CD4-positive, alpha-beta T cell (primary cell): ENCODE measurements around the gene USF2. TPM values are rescaled to one million over a fixed set of nuclear protein-coding genes. Genes with fewer than 3 reads are reported as not detected.

ENCODE experiments used
- ATAC-seq: fragments of 200-7000 bp; cut with Tn5 transposase; one replicate; pipeline ENCODE4 v1.10.0; 2022; ENCODE audit warnings: mild to moderate bottlenecking; ENCODE audit not compliant: poor library complexity
- CTCF ChIA-PET: fragments of 350-600 bp; sonication (Branson Sonifier 250); formaldehyde crosslinking; loops from one replicate; lab custom pipeline; 2021; ENCODE audit warnings: antibody characterized with exemption, inconsistent platforms; lab: Charles Lee
- POLR2A ChIA-PET: fragments of 350-600 bp; sonication (Branson Sonifier 250); formaldehyde crosslinking; loops from one replicate; lab custom pipeline; 2021; ENCODE audit warnings: antibody characterized with exemption, inconsistent platforms; lab: Charles Lee
- DNase-seq, 14 experiments: peaks; one replicate each; pipeline ENCODE4 v3.0.0-alpha.2; 2013 to 2020; ENCODE audit warnings: mixed read lengths in 2 of 14
- H3K27ac ChIP-seq, 2 donors: one replicate each; pipeline versions ENCODE4 v1.5.1 to v1.7.0; 2013; ENCODE audit warnings: low read length in 2 of 2, low read depth in 1 of 2, mild to moderate bottlenecking in 1 of 2
- H3K27me3 ChIP-seq, 2 experiments: 1 replicate in 1 of 2; 2 replicates in 1 of 2; pipeline versions ENCODE4 v1.6.1 to v1.7.0; 2013; ENCODE audit warnings: low read length in 2 of 2, control low read depth in 1 of 2, mild to moderate bottlenecking in 1 of 2, moderate library complexity in 1 of 2; ENCODE audit not compliant: insufficient read depth in 2 of 2, control insufficient read depth in 1 of 2
- H3K36me3 ChIP-seq: one replicate; pipeline ENCODE4 v1.6.1; 2013; ENCODE audit warnings: low read length, control low read depth; ENCODE audit not compliant: insufficient read depth
- H3K4me1 ChIP-seq: one replicate; pipeline ENCODE4 v1.6.1; 2013; ENCODE audit warnings: low read length, control low read depth; ENCODE audit not compliant: insufficient read depth
- H3K4me3 ChIP-seq: one replicate; pipeline ENCODE4 v1.5.1; 2013; ENCODE audit warnings: mild to moderate bottlenecking, low read length, moderate library complexity
- H3K9me3 ChIP-seq, 2 experiments: 1 replicate in 1 of 2; 2 replicates in 1 of 2; pipeline versions ENCODE4 v1.6.1 to v1.7.0; 2013; ENCODE audit warnings: low read length in 2 of 2, mild to moderate bottlenecking in 2 of 2, control low read depth in 1 of 2, moderate library complexity in 1 of 2; ENCODE audit not compliant: control insufficient read depth in 1 of 2, insufficient read depth in 1 of 2
- H3K27ac Mint-ChIP-seq: one replicate; pipeline ENCODE4 v1.8.0; 2020; ENCODE audit warnings: mixed read lengths
- H3K27me3 Mint-ChIP-seq: one replicate; pipeline ENCODE4 v1.8.0; 2021; ENCODE audit warnings: mixed read lengths
- H3K36me3 Mint-ChIP-seq: one replicate; pipeline ENCODE4 v1.8.0; 2021; ENCODE audit warnings: low read depth, mixed read lengths
- H3K4me1 Mint-ChIP-seq: one replicate; pipeline ENCODE4 v1.8.0; 2021; ENCODE audit warnings: low read depth, mixed read lengths
- H3K4me3 Mint-ChIP-seq: one replicate; pipeline ENCODE4 v1.8.0; 2020; ENCODE audit warnings: mild to moderate bottlenecking, mixed read lengths
- H3K9me3 Mint-ChIP-seq: one replicate; pipeline ENCODE4 v1.8.0; 2020; ENCODE audit warnings: mixed read lengths
- intact Hi-C, 2 experiments: fragments of 100-400 bp; cut with DNase I in 1 of 2; cut with micrococcal nuclease in 1 of 2; formaldehyde crosslinking; loops; one replicate each; pipeline versions ENCODE4 v1.15.1 to v1.9.0; 2023 to 2025; cut with DNase I, micrococcal nuclease
- total RNA-seq, 174 experiments: library from RNA in 2 of 174; stranded (reverse) in 2 of 174; gene quantifications; one replicate each; pipeline ENCODE4 v1.2.3 and lab custom pipeline; 2021 to 2026
- TF ChIP-seq, protein P1 (sequence below): fragments of 200-600 bp; IDR thresholded peaks from one replicate; pipeline ENCODE4 v1.8.0; 2022; ENCODE audit warnings: antibody characterized with exemption, mild to moderate bottlenecking

Gene USF2
- total RNA-seq, 2 experiments from 2014 or later, result 335 to 344 TPM

DNA sequence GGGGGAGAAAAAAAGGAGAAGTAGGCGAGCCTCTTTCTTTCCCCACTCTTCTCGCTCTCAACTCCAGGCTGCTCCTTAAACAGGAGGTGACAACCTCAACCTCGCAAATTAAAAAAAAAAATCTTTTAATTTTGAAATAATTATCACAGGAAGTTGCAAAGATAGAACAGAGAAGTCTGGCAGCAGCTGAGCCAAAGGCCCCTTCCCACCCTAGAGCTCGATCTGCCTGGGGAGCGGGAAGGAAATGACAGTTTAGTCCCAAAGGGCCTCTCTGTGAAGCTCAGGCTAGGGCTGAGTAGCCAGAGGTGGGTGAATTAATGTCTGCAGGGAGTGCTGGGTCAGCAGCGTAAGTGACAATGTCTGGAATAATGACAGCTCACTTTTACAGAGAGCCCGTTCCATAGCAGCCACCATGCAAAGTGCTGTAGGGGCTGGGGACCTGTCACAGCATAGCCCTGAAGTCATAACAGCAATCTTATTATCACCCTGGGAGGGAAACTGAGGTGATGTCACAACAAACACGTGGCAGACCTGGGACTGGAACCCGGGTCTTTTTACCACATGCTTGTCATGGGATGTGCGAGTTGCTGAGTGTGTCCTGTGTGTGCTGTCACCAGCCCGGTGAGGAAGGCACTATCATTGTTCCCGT, 51.4 kb downstream of the USF2 start:
- TF ChIP-seq, protein P1, sequence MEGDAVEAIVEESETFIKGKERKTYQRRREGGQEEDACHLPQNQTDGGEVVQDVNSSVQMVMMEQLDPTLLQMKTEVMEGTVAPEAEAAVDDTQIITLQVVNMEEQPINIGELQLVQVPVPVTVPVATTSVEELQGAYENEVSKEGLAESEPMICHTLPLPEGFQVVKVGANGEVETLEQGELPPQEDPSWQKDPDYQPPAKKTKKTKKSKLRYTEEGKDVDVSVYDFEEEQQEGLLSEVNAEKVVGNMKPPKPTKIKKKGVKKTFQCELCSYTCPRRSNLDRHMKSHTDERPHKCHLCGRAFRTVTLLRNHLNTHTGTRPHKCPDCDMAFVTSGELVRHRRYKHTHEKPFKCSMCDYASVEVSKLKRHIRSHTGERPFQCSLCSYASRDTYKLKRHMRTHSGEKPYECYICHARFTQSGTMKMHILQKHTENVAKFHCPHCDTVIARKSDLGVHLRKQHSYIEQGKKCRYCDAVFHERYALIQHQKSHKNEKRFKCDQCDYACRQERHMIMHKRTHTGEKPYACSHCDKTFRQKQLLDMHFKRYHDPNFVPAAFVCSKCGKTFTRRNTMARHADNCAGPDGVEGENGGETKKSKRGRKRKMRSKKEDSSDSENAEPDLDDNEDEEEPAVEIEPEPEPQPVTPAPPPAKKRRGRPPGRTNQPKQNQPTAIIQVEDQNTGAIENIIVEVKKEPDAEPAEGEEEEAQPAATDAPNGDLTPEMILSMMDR, result no peak
- Mint-ChIP-seq H3K36me3 (no peaks in the 10 kb centered on the region), H3K27ac (no peak overlapping the region), H3K4me3 (no peak overlapping the region), H3K9me3 (no peaks in the 10 kb centered on the region), H3K27me3 (peaks cover 3% of the 10 kb centered on the region), H3K4me1 (no peaks in the 10 kb centered on the region)
- Histone ChIP-seq H3K4me1 (peaks cover 13% of the 10 kb centered on the region), H3K27me3 (no peaks in the 10 kb centered on the region), H3K27ac (no peak overlapping the region), H3K36me3 (no peaks in the 10 kb centered on the region), H3K4me3 (no peak overlapping the region), H3K9me3 (peaks cover 0 to 8% of the 10 kb centered on the region in 2 experiments)
- intact Hi-C loops, result no loop called here
- peak in 2 of 14 experiments; percentile 25 to 46 for DNase-seq
- ChIA-PET POLR2A (no interaction called here), CTCF (interaction anchor here (0.7 kb wide), 1 partner anchor 25 kb away, joined by 4 read pairs; no protein-coding TSS in a partner anchor)
- no peak for ATAC-seq

GRCh38 chr19:35321291-35321690, 52.5 kb downstream of the USF2 start:
- ChIA-PET POLR2A (interaction anchor here (0.7 kb wide), 1 partner anchor 81 kb away, joined by 4 read pairs; no protein-coding TSS in a partner anchor), CTCF (no interaction called here)
- DNase-seq (no peak), ATAC-seq (no peak)
- no peak overlapping the region for H3K4me3 ChIP-seq
- TF ChIP-seq, protein P1, result no peak
- intact Hi-C loops, result no loop called here
- peaks cover 0 to 8% of the 10 kb centered on the region in 2 experiments for H3K9me3 ChIP-seq
- no peaks in the 10 kb centered on the region for H3K36me3 ChIP-seq
- H3K4me1 Mint-ChIP-seq, result no peaks in the 10 kb centered on the region
- H3K27ac Mint-ChIP-seq, result no peak overlapping the region
- peaks cover 13% of the 10 kb centered on the region for H3K4me1 ChIP-seq
- no peaks in the 10 kb centered on the region for H3K9me3 Mint-ChIP-seq
- H3K27ac ChIP-seq, result no peak overlapping the region
- peaks cover 3% of the 10 kb centered on the region for H3K27me3 Mint-ChIP-seq
- H3K27me3 ChIP-seq, result no peaks in the 10 kb centered on the region
- no peak overlapping the region for H3K4me3 Mint-ChIP-seq
- H3K36me3 Mint-ChIP-seq, result no peaks in the 10 kb centered on the region

DNA sequence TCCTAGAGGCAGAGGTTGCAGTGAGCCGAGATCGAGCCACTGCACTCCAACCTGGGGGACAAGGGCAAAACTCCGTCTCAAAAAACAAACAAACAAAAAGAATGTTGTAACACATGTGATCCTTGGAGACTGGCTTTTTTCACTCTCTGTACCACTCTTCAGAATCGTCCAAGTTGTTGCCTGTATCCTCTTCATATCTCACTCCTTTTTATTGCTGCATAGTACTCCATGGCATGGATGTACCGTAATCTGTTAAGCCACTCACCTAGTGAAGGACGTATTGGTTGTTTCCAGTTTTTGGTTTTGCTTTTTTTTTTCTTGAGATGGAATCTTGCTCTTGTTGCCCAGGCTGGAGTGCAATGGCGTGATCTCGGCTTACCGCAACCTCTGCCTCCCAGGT, 53.3 kb downstream of the USF2 start:
- CTCF ChIA-PET, result no interaction called here
- Histone ChIP-seq H3K27me3 (peaks cover 0 to 2% of the 10 kb centered on the region in 2 experiments), H3K9me3 (peaks cover 0 to 8% of the 10 kb centered on the region in 2 experiments), H3K27ac (no peak overlapping the region), H3K4me3 (no peak overlapping the region), H3K4me1 (peaks cover 13% of the 10 kb centered on the region), H3K36me3 (no peaks in the 10 kb centered on the region)
- DNase-seq, result no peak
- POLR2A ChIA-PET, result no interaction called here
- Mint-ChIP-seq H3K27me3 (peaks cover 3% of the 10 kb centered on the region), H3K4me3 (no peak overlapping the region), H3K36me3 (no peaks in the 10 kb centered on the region), H3K27ac (no peak overlapping the region), H3K4me1 (no peaks in the 10 kb centered on the region), H3K9me3 (no peaks in the 10 kb centered on the region)
- TF ChIP-seq, protein P1, result no peak
- no peak for ATAC-seq
- intact Hi-C loops, result no loop called here
